Left ventricle myocardium inferior (tissue), 1 donor: ENCODE measurements around the gene XXYLT1. TPM values are rescaled to one million over a fixed set of nuclear protein-coding genes. Genes with fewer than 3 reads are reported as not detected.

Experiments used
- DNase-seq: peaks from one replicate; pipeline ENCODE4 v3.0.0-alpha.2; 2020
- H3K27ac ChIP-seq: fragments of 200-600 bp; replicated peaks from 2 replicates; pipeline ENCODE4 v1.8.0; 2021
- H3K27me3 ChIP-seq: fragments of 200-600 bp; 2 replicates; pipeline ENCODE4 v1.8.0; 2021; ENCODE audit warnings: low read depth
- H3K36me3 ChIP-seq: fragments of 200-600 bp; 2 replicates; pipeline ENCODE4 v1.8.0; 2021
- H3K4me1 ChIP-seq: fragments of 200-600 bp; 2 replicates; pipeline ENCODE4 v1.8.0; 2021
- H3K4me3 ChIP-seq: fragments of 200-600 bp; 2 replicates; pipeline ENCODE4 v1.8.0; 2021; ENCODE audit warnings: mild to moderate bottlenecking, moderate library complexity
- H3K9me3 ChIP-seq: fragments of 200-600 bp; replicated peaks from 2 replicates; pipeline ENCODE4 v1.8.0; 2021
- intact Hi-C: fragments of 100-400 bp; cut with micrococcal nuclease; formaldehyde crosslinking; loops from one replicate; pipeline ENCODE4 v1.11.0; 2022
- total RNA-seq: library from RNA; stranded (reverse); fragmentation: NEBNext Ultra II Directional; extraction: Animal tissue kit (Norgen Biotek cat#: 25700); gene quantifications from one replicate; pipeline ENCODE4 v1.2.1, GENCODE V29; 2021
- TF ChIP-seq, protein P1 (sequence below): fragments of 200-600 bp; IDR thresholded peaks from 2 replicates; pipeline ENCODE4 v1.8.0; 2021; ENCODE audit warnings: antibody characterized with exemption, mild to moderate bottlenecking, borderline replicate concordance
- donor health status: DM: no; HTN: yes; CAD: no; lungs with severe emphysema.

Gene XXYLT1
- total RNA-seq, 1 donor from 2014 or later, result 2.3 TPM

DNA sequence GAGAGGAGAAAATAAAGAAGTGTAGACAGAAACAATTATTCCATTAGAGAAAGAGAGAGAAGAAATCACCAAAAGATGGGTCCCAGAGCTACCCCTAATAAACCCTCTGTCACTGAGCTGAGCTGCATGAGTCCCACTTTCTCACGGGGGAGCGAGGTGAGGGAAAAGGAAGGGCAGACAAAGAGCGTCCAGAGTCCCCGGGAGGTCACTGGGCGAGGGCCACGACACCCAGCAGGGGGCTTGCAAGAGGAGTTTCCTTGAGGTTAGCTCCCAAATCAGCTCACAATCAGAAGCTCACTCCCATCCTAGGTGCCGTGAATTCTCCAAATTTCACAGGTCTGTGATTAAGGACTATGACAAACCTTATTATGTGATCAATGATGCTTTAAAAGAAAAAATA, 62.3 kb downstream of the XXYLT1 start:
- TF ChIP-seq, protein P1, sequence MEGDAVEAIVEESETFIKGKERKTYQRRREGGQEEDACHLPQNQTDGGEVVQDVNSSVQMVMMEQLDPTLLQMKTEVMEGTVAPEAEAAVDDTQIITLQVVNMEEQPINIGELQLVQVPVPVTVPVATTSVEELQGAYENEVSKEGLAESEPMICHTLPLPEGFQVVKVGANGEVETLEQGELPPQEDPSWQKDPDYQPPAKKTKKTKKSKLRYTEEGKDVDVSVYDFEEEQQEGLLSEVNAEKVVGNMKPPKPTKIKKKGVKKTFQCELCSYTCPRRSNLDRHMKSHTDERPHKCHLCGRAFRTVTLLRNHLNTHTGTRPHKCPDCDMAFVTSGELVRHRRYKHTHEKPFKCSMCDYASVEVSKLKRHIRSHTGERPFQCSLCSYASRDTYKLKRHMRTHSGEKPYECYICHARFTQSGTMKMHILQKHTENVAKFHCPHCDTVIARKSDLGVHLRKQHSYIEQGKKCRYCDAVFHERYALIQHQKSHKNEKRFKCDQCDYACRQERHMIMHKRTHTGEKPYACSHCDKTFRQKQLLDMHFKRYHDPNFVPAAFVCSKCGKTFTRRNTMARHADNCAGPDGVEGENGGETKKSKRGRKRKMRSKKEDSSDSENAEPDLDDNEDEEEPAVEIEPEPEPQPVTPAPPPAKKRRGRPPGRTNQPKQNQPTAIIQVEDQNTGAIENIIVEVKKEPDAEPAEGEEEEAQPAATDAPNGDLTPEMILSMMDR, result no peak
- intact Hi-C loops, result no loop called here
- peaks cover 55% of the 10 kb centered on the region for H3K4me1 ChIP-seq
- no peaks in the 10 kb centered on the region for H3K9me3 ChIP-seq
- no peaks in the 10 kb centered on the region for H3K36me3 ChIP-seq
- H3K27me3 ChIP-seq, result no peaks in the 10 kb centered on the region
- H3K27ac ChIP-seq, result peak overlapping the region; percentile 86
- H3K4me3 ChIP-seq, result peak overlapping the region; percentile 23
- DNase-seq, result no peak

DNA sequence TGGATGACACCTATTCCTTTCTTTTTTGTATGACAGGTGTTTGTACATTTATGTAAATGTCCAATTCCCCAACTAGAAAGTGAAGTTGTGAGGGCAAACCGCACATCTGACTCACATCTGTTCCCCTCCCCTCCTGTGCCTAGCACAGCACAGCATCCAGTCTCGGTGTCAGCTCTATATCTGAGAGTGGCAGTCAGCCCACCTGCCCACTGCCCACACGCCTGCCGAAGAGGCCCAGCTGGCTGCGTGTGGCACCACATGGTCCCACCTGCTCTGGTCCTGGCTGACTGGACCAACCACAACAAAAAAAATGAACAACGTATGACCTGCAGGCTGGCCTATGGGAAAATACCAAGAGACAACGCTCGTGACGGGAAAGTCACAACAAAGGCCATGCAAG, 62.8 kb downstream of the XXYLT1 start:
- Histone ChIP-seq H3K27me3 (no peaks in the 10 kb centered on the region), H3K9me3 (no peaks in the 10 kb centered on the region), H3K4me3 (no peak overlapping the region), H3K36me3 (no peaks in the 10 kb centered on the region), H3K27ac (peak overlapping the region; percentile 86), H3K4me1 (peaks cover 55% of the 10 kb centered on the region)
- DNase-seq, result no peak
- TF ChIP-seq, protein P1, result no peak
- intact Hi-C loops, result no loop called here

DNA sequence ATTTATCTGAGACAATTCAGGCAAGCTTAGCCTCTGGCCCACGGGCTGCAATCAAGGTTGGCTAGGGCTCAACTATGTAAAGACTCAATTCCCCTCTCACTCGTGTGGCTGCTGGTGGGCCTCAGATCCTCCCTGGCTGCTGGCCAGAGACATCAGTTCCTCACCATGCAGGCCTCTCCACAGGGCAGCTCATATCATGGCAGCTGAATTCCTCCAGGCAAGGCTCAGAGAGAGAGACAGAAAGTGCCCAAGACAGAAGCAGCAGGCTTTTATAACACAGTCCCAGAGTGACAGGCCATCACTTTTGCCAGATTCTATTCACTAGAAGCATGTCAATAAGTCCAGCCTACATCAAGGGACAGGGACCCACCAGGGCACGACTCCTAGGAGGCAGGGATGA, 63.2 kb downstream of the XXYLT1 start:
- Histone ChIP-seq H3K4me3 (no peak overlapping the region), H3K4me1 (peaks cover 55% of the 10 kb centered on the region), H3K36me3 (no peaks in the 10 kb centered on the region), H3K27me3 (no peaks in the 10 kb centered on the region), H3K9me3 (no peaks in the 10 kb centered on the region), H3K27ac (peak overlapping the region; percentile 86)
- no peak for DNase-seq
- TF ChIP-seq, protein P1, result no peak
- intact Hi-C loops, result no loop called here

DNA sequence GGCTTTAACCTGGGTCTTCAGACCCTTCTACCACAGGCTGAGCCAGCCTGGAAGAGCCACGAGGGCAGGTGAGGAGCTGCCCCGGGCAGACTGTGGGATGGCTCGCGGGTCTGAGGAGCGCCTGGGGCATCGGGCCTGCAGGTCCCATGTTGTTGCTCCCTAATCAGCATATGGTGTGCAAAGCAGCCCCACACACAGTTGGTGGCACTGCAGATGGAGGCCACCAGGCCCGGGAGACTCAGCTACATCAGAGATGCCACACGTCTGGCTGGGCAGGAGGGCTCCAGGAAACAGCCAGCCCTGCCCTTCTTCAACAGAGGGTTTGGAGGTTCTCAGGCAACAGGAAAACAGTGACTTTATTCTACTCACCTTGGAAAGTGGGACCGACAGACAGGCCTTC, 63.9 kb downstream of the XXYLT1 start:
- TF ChIP-seq, protein P1, result no peak
- Histone ChIP-seq H3K9me3 (no peaks in the 10 kb centered on the region), H3K4me3 (no peak overlapping the region), H3K27ac (peak overlapping the region; percentile 86), H3K4me1 (peaks cover 55% of the 10 kb centered on the region), H3K36me3 (no peaks in the 10 kb centered on the region), H3K27me3 (no peaks in the 10 kb centered on the region)
- intact Hi-C loops, result no loop called here
- no peak for DNase-seq

DNA sequence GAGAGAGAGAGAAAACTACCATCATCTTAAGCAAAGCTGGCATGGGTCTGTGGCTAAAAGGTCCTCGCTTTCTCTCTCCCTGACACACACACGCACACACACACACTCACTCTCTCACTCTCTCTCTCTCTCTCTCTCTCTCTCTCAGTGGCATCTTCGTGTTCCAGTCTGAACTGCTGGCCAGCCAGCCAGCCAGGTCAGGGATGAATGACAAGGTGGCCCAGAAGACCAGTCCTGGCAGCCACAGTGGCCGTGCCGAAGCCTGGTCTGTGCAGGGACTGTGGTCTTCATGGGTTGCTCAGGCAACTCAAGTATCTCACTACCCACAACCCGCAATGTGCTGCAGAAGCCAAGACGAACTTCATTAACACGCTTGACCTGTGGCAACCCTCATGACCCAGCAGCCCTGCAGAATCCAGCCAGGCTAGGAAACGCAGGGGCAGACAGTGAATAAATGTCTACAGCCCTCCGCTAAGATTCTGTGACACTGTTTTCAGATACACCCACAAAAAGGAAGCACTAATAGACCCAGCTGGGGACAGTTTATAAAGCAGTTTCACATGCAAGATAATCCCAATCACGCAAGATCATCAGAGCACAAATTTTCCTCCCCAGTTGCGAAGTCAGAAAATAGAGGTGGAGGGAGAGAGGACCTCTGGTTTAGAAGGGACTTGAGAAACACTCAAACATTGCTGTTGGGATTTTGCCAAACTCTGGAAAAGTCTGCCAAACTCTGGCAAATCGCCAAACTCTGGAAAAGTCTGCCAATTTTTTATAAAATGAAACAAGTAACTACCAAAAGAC, 66.4 kb downstream of the XXYLT1 start:
- intact Hi-C loops, result no loop called here
- H3K4me1 ChIP-seq, result peaks cover 37% of the 10 kb centered on the region
- no peaks in the 10 kb centered on the region for H3K27me3 ChIP-seq
- H3K9me3 ChIP-seq, result no peaks in the 10 kb centered on the region
- TF ChIP-seq, protein P1, result no peak
- H3K36me3 ChIP-seq, result no peaks in the 10 kb centered on the region
- no peak for DNase-seq
- H3K27ac ChIP-seq, result peak overlapping the region; percentile 55
- H3K4me3 ChIP-seq, result no peak overlapping the region
